ENCODE results near the gene DENR.
"Not testable (repeated sequence)": the region's sequence is repeated elsewhere in the genome, so short reads cannot be mapped to it uniquely, and the experiment has no call there.

The DENR gene

GRCh38 chr12:122750781-122751515 is 1.7 kb upstream of the DENR start:
- H3K27me3 ChIP-seq (ENCODE audit: insufficient read depth, low read length); H3K4me3 ChIP-seq (ENCODE audit: low read length); H3K9me3 ChIP-seq (ENCODE audit: low read length); H2AFZ ChIP-seq (ENCODE audit: low read depth, low read length): not testable (repeated sequence)
- Histone ChIP-seq H3K4me1 (ENCODE audit: insufficient read depth, low read length) (peaks cover 11% of the 10 kb centered on the region), H3K36me3 (ENCODE audit: insufficient read depth, low read length) (peaks cover 18% of the 10 kb centered on the region)

DNA sequence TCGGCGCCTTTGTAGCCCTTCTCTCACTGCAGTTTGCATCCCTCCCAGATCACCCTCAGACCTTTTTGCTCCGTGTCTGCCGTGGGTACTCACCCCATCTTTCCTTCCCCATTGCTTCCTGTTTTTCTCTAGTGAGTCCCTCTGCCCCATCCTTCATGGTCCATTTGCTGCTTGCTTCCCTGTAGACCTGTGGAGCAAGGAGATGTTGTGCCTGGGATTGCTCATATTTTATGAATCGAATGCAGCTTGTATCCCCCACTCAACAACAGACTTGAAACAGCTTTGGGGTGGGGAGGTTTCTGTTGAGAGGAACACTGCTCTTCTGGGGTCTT is 661 bp downstream of the DENR start:
- H3K36me3 ChIP-seq (ENCODE audit: insufficient read depth, low read length) = peaks cover 40% of the 10 kb centered on the region
- no peaks in the 10 kb centered on the region for H3K27me3 ChIP-seq (ENCODE audit: insufficient read depth, low read length)
- no peak overlapping the region for H2AFZ ChIP-seq (ENCODE audit: low read depth, low read length)
- H3K4me1 ChIP-seq (ENCODE audit: insufficient read depth, low read length) = peaks cover 11% of the 10 kb centered on the region
- peaks cover 1% of the 10 kb centered on the region for H3K9me3 ChIP-seq (ENCODE audit: low read length)
- H3K4me3 ChIP-seq (ENCODE audit: low read length) = peak overlapping the region; percentile 73

GRCh38 chr12:122754790-122755189 is 2.2 kb downstream of the DENR start:
- Histone ChIP-seq H2AFZ (ENCODE audit: low read depth, low read length) (no peak overlapping the region), H3K27me3 (ENCODE audit: insufficient read depth, low read length) (no peaks in the 10 kb centered on the region), H3K36me3 (ENCODE audit: insufficient read depth, low read length) (peaks cover 54% of the 10 kb centered on the region), H3K4me1 (ENCODE audit: insufficient read depth, low read length) (peaks cover 11% of the 10 kb centered on the region), H3K9me3 (ENCODE audit: low read length) (peaks cover 2% of the 10 kb centered on the region), H3K4me3 (ENCODE audit: low read length) (no peak overlapping the region)

DNA sequence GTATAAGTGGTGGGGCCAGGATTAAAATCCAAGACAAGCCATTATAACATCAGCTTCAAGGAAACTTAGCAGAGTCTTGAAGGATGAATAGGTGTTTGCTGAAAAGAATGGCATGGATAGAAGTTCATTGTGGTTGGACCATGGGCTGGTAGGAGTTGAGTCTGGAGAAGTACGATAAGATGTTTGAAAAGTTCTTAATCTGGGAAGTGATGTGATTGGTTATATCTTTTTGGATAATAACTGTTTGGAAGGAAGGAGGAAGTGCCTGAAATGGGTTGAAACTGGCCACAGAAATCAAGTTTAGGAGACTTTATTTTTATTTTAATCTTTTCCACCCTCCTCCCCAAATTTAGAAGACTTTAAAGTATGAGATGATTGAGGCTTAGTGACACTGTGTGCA is 4.9 kb downstream of the DENR start:
- H3K9me3 ChIP-seq (ENCODE audit: low read length) = peaks cover 2% of the 10 kb centered on the region
- H2AFZ ChIP-seq (ENCODE audit: low read depth, low read length) = no peak overlapping the region
- no peak overlapping the region for H3K4me3 ChIP-seq (ENCODE audit: low read length)
- no peaks in the 10 kb centered on the region for H3K27me3 ChIP-seq (ENCODE audit: insufficient read depth, low read length)
- peaks cover 9% of the 10 kb centered on the region for H3K4me1 ChIP-seq (ENCODE audit: insufficient read depth, low read length)
- peaks cover 71% of the 10 kb centered on the region for H3K36me3 ChIP-seq (ENCODE audit: insufficient read depth, low read length)

DNA sequence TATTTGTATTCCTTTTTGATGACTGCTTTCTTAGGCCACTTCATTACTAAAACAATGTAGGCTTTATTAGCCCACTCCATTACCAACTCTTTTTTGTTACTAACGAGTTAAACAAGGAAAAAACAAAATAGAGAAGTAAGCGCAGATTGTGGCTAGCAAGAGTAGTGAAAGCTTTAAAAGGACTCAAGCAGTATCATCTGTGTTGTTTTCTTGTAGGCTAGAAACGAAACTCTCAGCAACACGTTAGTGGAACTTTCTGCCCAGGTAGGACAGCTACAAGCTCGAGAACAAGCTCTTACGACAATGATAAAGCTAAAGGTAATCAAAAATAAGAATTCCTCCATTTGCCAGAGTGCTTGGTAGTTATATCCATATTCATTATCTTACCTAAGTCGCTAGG is 32.9 kb downstream of the DENR start:
- H3K4me3 ChIP-seq (ENCODE audit: low read length) = no peak overlapping the region

DNA sequence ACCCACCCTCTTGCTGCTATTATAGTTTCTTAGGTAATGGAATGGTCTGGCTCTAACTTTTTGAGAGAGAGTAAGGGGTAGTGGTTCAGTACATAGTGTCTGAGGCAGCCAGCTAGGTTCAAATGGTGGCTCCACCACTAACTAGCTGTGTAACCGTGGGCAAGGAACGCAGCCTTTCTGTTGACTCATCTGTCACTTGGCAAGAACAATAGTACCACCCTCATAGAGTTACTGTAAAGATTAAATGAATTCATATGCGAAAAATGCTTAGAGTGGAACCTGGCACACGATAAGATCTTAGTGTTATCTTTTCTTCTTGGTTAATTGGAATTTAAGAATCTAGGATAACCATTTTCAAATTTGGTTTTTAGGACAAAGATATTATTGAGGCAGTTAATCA is 35.8 kb downstream of the DENR start:
- Histone ChIP-seq H3K4me1 (ENCODE audit: insufficient read depth, low read length) (no peaks in the 10 kb centered on the region), H3K27me3 (ENCODE audit: insufficient read depth, low read length) (no peaks in the 10 kb centered on the region), H2AFZ (ENCODE audit: low read depth, low read length) (no peak overlapping the region), H3K9me3 (ENCODE audit: low read length) (no peaks in the 10 kb centered on the region), H3K4me3 (ENCODE audit: low read length) (no peak overlapping the region), H3K36me3 (ENCODE audit: insufficient read depth, low read length) (peaks cover 2% of the 10 kb centered on the region)

More for the DNA sequence above, 32.9 kb downstream of the DENR start:
- no peaks in the 10 kb centered on the region for H3K27me3 ChIP-seq (ENCODE audit: insufficient read depth, low read length)
- H3K4me1 ChIP-seq (ENCODE audit: insufficient read depth, low read length) = no peaks in the 10 kb centered on the region
- H2AFZ ChIP-seq (ENCODE audit: low read depth, low read length) = no peak overlapping the region
- H3K36me3 ChIP-seq (ENCODE audit: insufficient read depth, low read length) = peaks cover 9% of the 10 kb centered on the region
- no peaks in the 10 kb centered on the region for H3K9me3 ChIP-seq (ENCODE audit: low read length)

DNA sequence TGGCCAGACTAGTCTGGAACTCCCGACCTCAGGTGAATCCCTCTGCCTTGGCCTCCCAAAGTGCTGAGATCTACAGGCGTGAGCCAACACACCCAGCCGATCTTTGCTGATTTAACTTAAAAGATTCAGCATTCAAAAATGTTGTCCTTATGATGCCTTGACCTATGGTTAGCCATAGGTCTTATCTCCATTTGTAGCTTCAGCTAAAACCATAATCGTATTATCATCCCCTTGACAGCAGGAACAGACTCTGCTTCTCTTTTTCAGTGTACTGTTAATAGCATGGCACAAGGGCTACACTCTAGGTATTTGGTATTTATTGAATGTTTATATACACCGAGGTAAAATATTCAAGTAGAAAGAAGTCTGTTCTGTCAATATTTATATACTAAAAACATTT is 37.0 kb downstream of the DENR start:
- Histone ChIP-seq H3K4me3 (ENCODE audit: low read length) (no peak overlapping the region), H2AFZ (ENCODE audit: low read depth, low read length) (no peak overlapping the region), H3K4me1 (ENCODE audit: insufficient read depth, low read length) (no peaks in the 10 kb centered on the region), H3K27me3 (ENCODE audit: insufficient read depth, low read length) (no peaks in the 10 kb centered on the region), H3K9me3 (ENCODE audit: low read length) (no peaks in the 10 kb centered on the region), H3K36me3 (ENCODE audit: insufficient read depth, low read length) (peaks cover 2% of the 10 kb centered on the region)

GRCh38 chr12:122790393-122791075 is 37.9 kb downstream of the DENR start:
- Histone ChIP-seq H3K9me3 (ENCODE audit: low read length) (no peaks in the 10 kb centered on the region), H3K27me3 (ENCODE audit: insufficient read depth, low read length) (no peaks in the 10 kb centered on the region), H3K36me3 (ENCODE audit: insufficient read depth, low read length) (peaks cover 2% of the 10 kb centered on the region)

GRCh38 chr12:122793685-122794106 is 41.1 kb downstream of the DENR start:
- H3K4me1 ChIP-seq (ENCODE audit: insufficient read depth, low read length) = no peaks in the 10 kb centered on the region
- H3K27me3 ChIP-seq (ENCODE audit: insufficient read depth, low read length) = no peaks in the 10 kb centered on the region
- no peaks in the 10 kb centered on the region for H3K9me3 ChIP-seq (ENCODE audit: low read length)
- no peak overlapping the region for H2AFZ ChIP-seq (ENCODE audit: low read depth, low read length)
- no peak overlapping the region for H3K4me3 ChIP-seq (ENCODE audit: low read length)
- H3K36me3 ChIP-seq (ENCODE audit: insufficient read depth, low read length) = no peaks in the 10 kb centered on the region

More at GRCh38 chr12:122790393-122791075, 37.9 kb downstream of the DENR start:
- Histone ChIP-seq H3K4me1 (ENCODE audit: insufficient read depth, low read length) (no peaks in the 10 kb centered on the region), H3K4me3 (ENCODE audit: low read length) (no peak overlapping the region), H2AFZ (ENCODE audit: low read depth, low read length) (no peak overlapping the region)

GRCh38 chr12:122795807-122796206 is 43.2 kb downstream of the DENR start:
- H3K9me3 ChIP-seq (ENCODE audit: low read length) = no peaks in the 10 kb centered on the region
- no peak overlapping the region for H2AFZ ChIP-seq (ENCODE audit: low read depth, low read length)
- H3K4me1 ChIP-seq (ENCODE audit: insufficient read depth, low read length) = no peaks in the 10 kb centered on the region
- H3K27me3 ChIP-seq (ENCODE audit: insufficient read depth, low read length) = no peaks in the 10 kb centered on the region
- H3K36me3 ChIP-seq (ENCODE audit: insufficient read depth, low read length) = no peaks in the 10 kb centered on the region
- H3K4me3 ChIP-seq (ENCODE audit: low read length) = no peak overlapping the region

DNA sequence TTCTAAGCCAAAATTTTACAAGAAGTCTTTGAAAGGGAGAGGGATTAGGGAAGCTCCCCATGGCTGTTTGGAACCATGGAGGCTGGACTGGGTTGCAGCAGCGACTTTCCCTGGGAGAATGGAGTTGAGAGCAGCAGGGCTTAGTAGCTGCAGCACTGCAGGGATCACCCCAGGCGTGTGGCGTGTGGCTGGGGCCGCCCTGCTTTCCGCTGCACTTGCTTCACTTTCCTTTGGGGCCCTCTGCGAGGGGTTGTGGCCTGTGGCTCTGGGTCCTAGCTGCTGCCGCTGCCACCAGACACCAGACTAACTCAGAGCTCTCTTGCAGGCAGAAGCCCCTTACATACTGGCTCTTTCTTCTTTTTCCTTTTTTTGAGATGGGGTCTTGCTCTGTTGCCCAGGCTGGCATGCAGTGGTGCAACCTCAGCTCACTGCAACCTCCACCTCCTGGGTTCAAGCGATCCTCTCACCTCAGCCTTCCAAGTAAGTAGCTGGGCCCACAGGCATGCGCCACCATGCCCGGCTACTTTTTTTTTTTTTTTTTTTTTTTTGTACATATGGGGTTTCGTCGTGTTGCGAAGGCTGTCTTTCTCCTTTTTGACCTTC is 47.1 kb downstream of the DENR start:
- Histone ChIP-seq H3K4me1 (ENCODE audit: insufficient read depth, low read length) (no peaks in the 10 kb centered on the region), H3K9me3 (ENCODE audit: low read length) (no peaks in the 10 kb centered on the region), H3K4me3 (ENCODE audit: low read length) (no peak overlapping the region), H3K27me3 (ENCODE audit: insufficient read depth, low read length) (no peaks in the 10 kb centered on the region), H2AFZ (ENCODE audit: low read depth, low read length) (no peak overlapping the region), H3K36me3 (ENCODE audit: insufficient read depth, low read length) (peaks cover 2% of the 10 kb centered on the region)

- Histone ChIP-seq H3K36me3 (ENCODE audit: insufficient read depth, low read length) (peaks cover 2% of the 10 kb centered on the region), H2AFZ (ENCODE audit: low read depth, low read length) (no peak overlapping the region), H3K9me3 (ENCODE audit: low read length) (no peaks in the 10 kb centered on the region), H3K4me1 (ENCODE audit: insufficient read depth, low read length) (no peaks in the 10 kb centered on the region), H3K4me3 (ENCODE audit: low read length) (no peak overlapping the region), H3K27me3 (ENCODE audit: insufficient read depth, low read length) (no peaks in the 10 kb centered on the region)
Measured at GRCh38 chr12:122803937-122804336, 51.3 kb downstream of the DENR start.

GRCh38 chr12:122804957-122805356 is 52.3 kb downstream of the DENR start:
- H3K27me3 ChIP-seq (ENCODE audit: insufficient read depth, low read length); H3K36me3 ChIP-seq (ENCODE audit: insufficient read depth, low read length); H3K9me3 ChIP-seq (ENCODE audit: low read length); H3K4me3 ChIP-seq (ENCODE audit: low read length); H3K4me1 ChIP-seq (ENCODE audit: insufficient read depth, low read length); H2AFZ ChIP-seq (ENCODE audit: low read depth, low read length): not testable (repeated sequence)

Measured in neuron (in vitro differentiated cells).